Smooth muscle cell of bladder (primary cell): ENCODE measurements around the gene HOXC4. TPM values are rescaled to one million over a fixed set of nuclear protein-coding genes. Genes with fewer than 3 reads are reported as not detected.

ENCODE experiments used
- total RNA-seq: library from RNA; depleted of rRNA; stranded (reverse); fragments of >200 nt; gene quantifications from 2 replicates; pipeline ENCODE4 v1.2.3, GENCODE V29; 2014

Gene HOXC4
- total RNA-seq: 0.09 and 0.14 TPM in 2 replicates

DNA sequence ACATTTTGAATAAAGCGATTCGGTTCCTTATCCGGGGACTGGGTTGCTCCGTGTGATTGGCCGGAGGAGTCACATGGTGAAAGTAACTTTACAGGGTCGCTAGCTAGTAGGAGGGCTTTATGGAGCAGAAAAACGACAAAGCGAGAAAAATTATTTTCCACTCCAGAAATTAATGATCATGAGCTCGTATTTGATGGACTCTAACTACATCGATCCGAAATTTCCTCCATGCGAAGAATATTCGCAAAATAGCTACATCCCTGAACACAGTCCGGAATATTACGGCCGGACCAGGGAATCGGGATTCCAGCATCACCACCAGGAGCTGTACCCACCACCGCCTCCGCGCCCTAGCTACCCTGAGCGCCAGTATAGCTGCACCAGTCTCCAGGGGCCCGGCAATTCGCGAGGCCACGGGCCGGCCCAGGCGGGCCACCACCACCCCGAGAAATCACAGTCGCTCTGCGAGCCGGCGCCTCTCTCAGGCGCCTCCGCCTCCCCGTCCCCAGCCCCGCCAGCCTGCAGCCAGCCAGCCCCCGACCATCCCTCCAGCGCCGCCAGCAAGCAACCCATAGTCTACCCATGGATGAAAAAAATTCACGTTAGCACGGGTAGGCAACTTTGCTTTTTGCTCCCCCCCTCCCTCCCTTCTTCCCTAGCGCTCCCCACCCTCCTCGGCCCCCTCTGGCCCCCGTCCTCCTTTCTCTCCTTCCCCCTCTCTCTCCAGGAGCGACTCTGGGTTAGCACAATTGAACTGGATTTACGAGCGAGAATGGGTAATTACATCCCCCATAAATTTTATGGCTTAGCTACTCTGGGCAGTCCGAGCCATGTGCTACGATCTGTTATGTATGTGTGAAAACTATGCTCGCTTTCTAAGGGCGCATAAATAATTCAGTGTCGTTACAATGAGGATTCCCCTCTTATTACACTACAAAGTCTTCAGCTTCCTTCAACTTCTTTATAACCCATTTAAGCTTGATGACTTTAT is at the start of gene HOXC4:
TSS of gene HOXC4 (plus strand) at position 85 of the 991 bp plus-strand sequence. CDS start at position 173, 88 bp downstream.

DNA sequence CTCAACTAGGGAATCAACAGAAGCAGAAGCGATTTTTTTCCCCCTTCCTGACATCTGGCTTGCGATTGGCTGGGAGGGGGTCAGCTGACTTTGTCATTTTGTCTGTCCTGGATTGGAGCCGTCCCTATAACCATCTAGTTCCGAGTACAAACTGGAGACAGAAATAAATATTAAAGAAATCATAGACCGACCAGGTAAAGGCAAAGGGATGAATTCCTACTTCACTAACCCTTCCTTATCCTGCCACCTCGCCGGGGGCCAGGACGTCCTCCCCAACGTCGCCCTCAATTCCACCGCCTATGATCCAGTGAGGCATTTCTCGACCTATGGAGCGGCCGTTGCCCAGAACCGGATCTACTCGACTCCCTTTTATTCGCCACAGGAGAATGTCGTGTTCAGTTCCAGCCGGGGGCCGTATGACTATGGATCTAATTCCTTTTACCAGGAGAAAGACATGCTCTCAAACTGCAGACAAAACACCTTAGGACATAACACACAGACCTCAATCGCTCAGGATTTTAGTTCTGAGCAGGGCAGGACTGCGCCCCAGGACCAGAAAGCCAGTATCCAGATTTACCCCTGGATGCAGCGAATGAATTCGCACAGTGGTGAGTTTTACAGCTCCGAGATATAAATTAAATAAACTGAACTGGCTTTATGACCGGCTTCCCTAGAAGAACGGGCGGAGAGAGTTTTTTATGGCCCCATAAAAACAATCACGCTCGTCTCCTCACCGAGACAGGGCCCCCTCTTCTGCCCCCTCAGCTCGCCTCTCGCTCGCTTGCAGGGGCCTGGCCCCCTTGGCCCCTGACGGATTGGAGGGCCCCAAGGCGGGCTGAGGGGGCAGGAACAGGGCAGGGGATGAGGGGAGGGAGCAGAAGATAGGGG is 25.1 kb upstream of the HOXC4 start, which contains the start of gene HOXC6:
TSS of gene HOXC6 (plus strand) at position 127 of the 888 bp plus-strand sequence. CDS start at position 209, 82 bp downstream.

DNA sequence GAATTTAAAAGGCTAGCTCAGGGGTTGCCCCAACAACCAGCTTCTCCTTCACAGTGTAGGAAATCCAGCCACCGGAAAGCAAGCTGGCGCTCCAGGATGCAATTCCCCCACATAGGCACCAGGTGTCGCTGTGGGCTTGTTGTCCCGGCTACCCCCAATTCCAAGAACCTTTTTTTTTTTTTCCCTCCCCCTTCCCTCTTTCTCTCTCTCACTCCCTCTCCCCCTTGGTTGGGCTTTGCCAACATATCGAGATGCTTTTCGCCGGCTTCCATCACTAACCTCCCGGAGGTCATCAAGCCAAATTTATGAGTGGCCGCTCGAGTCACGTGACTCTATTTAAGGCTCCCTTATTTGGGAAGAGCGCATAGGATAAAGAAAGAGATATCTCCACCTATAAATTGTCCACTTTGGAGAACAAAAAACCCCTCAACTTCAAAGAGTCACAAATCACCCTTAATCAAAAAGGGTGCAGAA is 21.0 kb upstream of the HOXC4 start, which contains the start of gene HOXC5:
TSS of gene HOXC5 (plus strand) at position 424 of the 474 bp plus-strand sequence. CDS start 73 bp downstream, outside the sequence.

Other genes with a start within 250 kb of the HOXC4 start
- gene HOXC13, start 115.0 kb upstream of the HOXC4 start, total RNA-seq: not detected in 2 replicates
- not detected in 2 replicates for gene HOXC12, start 98.9 kb upstream of the HOXC4 start, total RNA-seq
- gene HOXC11, start 80.7 kb upstream of the HOXC4 start, total RNA-seq: under 0.01 and 0.14 TPM in 2 replicates
- gene HOTAIR, start 78.9 kb upstream of the HOXC4 start, total RNA-seq: 0.09 and 0.28 TPM in 2 replicates
- gene HOXC10, start 68.7 kb upstream of the HOXC4 start, total RNA-seq: 0.18 and 0.43 TPM in 2 replicates
- 0.28 and 0.57 TPM in 2 replicates for gene HOXC9, start 53.7 kb upstream of the HOXC4 start, total RNA-seq
- under 0.01 and 0.18 TPM in 2 replicates for gene HOXC8, start 44.9 kb upstream of the HOXC4 start, total RNA-seq
- 0.18 and 0.28 TPM in 2 replicates for gene HOXC6, start 25.4 kb upstream of the HOXC4 start, total RNA-seq
- gene HOXC5, start 20.8 kb upstream of the HOXC4 start, total RNA-seq: not detected in 2 replicates
- 23.4 and 25.0 TPM in 2 replicates for gene SMUG1, start 135.2 kb downstream of the HOXC4 start, total RNA-seq
- gene CBX5, start 226.3 kb downstream of the HOXC4 start, total RNA-seq: 12.4 and 15.4 TPM in 2 replicates
- gene HNRNPA1, start 226.9 kb downstream of the HOXC4 start, total RNA-seq: 454 and 485 TPM in 2 replicates
- 0.18 and 0.28 TPM in 2 replicates for gene NFE2, start 247.2 kb downstream of the HOXC4 start, total RNA-seq